Type B pancreatic cell (in vitro differentiated cells): ENCODE data around the gene LBR. TPM values are rescaled to one million over a fixed set of nuclear protein-coding genes. Genes with fewer than 3 reads are reported as not detected.
A peak's percentile ranks its signal among the peaks of the same experiment; 100 is the strongest.

Experiments used
- DNase-seq: peaks from one replicate; pipeline ENCODE4 v3.0.0; 2021; ENCODE audit warnings: mixed read lengths; ENCODE audit not compliant: unreplicated experiment; ENCODE audit errors: extremely low spot score
- H3K27ac Mint-ChIP-seq: 2 replicates; pipeline ENCODE4 v1.8.0; 2021; ENCODE audit warnings: mild to moderate bottlenecking, mixed read lengths
- H3K27me3 Mint-ChIP-seq: 2 replicates; pipeline ENCODE4 v1.8.0; 2021; ENCODE audit warnings: mixed read lengths
- H3K36me3 Mint-ChIP-seq: 2 replicates; pipeline ENCODE4 v1.8.0; 2021; ENCODE audit warnings: mixed read lengths
- H3K4me1 Mint-ChIP-seq: one replicate; pipeline ENCODE4 v1.8.0; 2021; ENCODE audit warnings: mixed read lengths; ENCODE audit not compliant: unreplicated experiment
- H3K4me3 Mint-ChIP-seq: 2 replicates; pipeline ENCODE4 v1.8.0; 2021; ENCODE audit warnings: mild to moderate bottlenecking, mixed read lengths
- H3K9me3 Mint-ChIP-seq: 2 replicates; pipeline ENCODE4 v1.8.0; 2021; ENCODE audit warnings: mixed read lengths
- total RNA-seq: library from RNA; stranded (reverse); gene quantifications from 2 replicates; pipeline ENCODE4 v1.2.1, GENCODE V29; 2021; ENCODE audit warnings: low replicate concordance
- TF ChIP-seq, protein P1 (sequence below): fragments of 200-600 bp; sonication (generic); conservative IDR thresholded peaks from 2 replicates; pipeline ENCODE4 v1.5.0; 2021; ENCODE audit warnings: antibody characterized with exemption, mild to moderate bottlenecking

LBR gene
- total RNA-seq, 1 donor from 2014 or later, result 94.6 TPM

DNA sequence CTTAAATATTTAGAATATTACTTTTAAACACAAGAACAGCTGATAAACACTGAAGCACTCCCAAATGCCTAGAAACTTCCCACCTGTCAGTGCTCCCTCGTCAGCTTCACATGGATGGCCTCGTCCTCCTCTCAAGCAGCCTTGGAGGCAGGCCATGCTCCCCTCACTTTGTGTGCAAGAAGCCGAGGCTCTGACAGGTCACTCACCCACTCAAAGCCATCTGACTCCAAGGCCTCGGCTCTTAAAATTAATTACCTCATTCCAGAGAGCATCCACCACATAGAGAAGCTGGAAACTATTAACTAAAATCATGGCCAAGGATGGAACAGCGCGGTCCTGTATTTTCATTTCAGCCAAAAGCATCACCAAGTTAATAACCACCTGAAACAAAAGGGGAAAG lies 17.8 kb downstream of the LBR start:
- peaks cover 5% of the 10 kb centered on the region for H3K4me1 Mint-ChIP-seq
- peaks cover 60% of the 10 kb centered on the region for H3K36me3 Mint-ChIP-seq
- no peak overlapping the region for H3K27ac Mint-ChIP-seq
- TF ChIP-seq, protein P1, sequence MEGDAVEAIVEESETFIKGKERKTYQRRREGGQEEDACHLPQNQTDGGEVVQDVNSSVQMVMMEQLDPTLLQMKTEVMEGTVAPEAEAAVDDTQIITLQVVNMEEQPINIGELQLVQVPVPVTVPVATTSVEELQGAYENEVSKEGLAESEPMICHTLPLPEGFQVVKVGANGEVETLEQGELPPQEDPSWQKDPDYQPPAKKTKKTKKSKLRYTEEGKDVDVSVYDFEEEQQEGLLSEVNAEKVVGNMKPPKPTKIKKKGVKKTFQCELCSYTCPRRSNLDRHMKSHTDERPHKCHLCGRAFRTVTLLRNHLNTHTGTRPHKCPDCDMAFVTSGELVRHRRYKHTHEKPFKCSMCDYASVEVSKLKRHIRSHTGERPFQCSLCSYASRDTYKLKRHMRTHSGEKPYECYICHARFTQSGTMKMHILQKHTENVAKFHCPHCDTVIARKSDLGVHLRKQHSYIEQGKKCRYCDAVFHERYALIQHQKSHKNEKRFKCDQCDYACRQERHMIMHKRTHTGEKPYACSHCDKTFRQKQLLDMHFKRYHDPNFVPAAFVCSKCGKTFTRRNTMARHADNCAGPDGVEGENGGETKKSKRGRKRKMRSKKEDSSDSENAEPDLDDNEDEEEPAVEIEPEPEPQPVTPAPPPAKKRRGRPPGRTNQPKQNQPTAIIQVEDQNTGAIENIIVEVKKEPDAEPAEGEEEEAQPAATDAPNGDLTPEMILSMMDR, result no peak
- H3K4me3 Mint-ChIP-seq, result no peak overlapping the region
- H3K27me3 Mint-ChIP-seq, result no peaks in the 10 kb centered on the region
- H3K9me3 Mint-ChIP-seq, result no peaks in the 10 kb centered on the region
- DNase-seq, result no peak

DNA sequence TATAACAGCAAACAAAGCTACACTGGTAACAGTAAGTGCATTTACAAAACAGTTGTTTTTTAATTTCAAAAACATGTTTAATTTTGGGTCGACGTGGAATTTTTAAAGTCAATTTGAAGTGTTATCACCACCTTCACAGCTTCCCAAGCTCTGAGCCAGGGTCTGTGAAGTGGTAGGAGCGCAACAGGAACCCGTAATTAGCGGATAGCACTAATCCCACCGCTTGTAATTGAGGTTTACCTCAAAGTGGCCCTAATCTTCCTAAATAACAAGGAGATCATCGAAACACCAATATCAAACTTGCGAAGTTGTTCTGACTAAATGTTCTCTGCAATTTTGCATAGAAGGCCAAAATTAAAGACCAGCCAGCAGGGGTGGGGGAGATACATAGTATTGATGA lies 18.8 kb downstream of the LBR start:
- peaks cover 60% of the 10 kb centered on the region for H3K36me3 Mint-ChIP-seq

DNA sequence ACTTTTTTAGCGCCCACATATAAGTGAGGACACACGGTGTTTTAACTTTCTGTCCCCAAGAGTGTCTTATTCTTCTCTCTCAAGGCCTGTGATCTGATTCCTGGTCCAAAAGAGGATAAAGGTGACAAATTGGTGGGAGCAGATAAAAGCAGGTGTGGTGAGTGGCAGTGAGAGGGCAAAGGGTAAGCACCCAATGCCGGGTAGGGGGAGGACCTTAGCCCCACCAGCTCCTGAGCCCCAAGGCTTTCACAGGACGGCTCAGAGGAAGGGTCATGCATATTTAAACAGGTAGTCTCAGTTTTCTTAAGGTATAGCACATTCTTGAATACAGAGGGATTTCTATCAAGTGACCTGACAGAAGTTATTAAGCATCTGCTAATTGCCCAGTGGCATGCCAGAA lies 19.6 kb downstream of the LBR start:
- TF ChIP-seq, protein P1, result no peak
- H3K27ac Mint-ChIP-seq, result peak overlapping the region; percentile 19
- H3K9me3 Mint-ChIP-seq, result no peaks in the 10 kb centered on the region
- peaks cover 5% of the 10 kb centered on the region for H3K4me1 Mint-ChIP-seq
- H3K4me3 Mint-ChIP-seq, result no peak overlapping the region
- DNase-seq, result no peak
- peaks cover 68% of the 10 kb centered on the region for H3K36me3 Mint-ChIP-seq
- no peaks in the 10 kb centered on the region for H3K27me3 Mint-ChIP-seq

More for the DNA sequence above, 18.8 kb downstream of the LBR start:
- Mint-ChIP-seq H3K4me3 (no peak overlapping the region), H3K4me1 (peaks cover 5% of the 10 kb centered on the region), H3K27ac (no peak overlapping the region), H3K27me3 (no peaks in the 10 kb centered on the region), H3K9me3 (no peaks in the 10 kb centered on the region)
- TF ChIP-seq, protein P1, result no peak
- DNase-seq, result no peak

DNA sequence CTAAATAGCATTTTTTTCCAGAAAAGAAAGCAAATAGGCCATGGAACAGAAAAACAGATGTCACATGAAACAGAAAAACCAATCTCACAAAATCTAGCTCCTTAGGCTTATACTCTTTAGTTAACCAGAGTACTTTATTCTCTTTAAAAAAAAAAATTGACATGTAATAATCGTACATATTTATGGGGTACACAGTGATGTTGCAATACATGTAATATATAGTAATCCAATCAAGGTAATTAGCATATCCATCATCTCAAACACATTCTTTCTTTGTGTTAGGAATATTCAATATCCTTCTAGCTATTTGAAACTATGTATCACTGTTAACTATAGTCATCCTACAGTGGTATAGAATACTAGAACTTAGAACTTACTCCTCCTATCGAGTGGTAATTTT lies 20.1 kb downstream of the LBR start:
- Mint-ChIP-seq H3K4me1 (peaks cover 5% of the 10 kb centered on the region), H3K4me3 (no peak overlapping the region)

DNA sequence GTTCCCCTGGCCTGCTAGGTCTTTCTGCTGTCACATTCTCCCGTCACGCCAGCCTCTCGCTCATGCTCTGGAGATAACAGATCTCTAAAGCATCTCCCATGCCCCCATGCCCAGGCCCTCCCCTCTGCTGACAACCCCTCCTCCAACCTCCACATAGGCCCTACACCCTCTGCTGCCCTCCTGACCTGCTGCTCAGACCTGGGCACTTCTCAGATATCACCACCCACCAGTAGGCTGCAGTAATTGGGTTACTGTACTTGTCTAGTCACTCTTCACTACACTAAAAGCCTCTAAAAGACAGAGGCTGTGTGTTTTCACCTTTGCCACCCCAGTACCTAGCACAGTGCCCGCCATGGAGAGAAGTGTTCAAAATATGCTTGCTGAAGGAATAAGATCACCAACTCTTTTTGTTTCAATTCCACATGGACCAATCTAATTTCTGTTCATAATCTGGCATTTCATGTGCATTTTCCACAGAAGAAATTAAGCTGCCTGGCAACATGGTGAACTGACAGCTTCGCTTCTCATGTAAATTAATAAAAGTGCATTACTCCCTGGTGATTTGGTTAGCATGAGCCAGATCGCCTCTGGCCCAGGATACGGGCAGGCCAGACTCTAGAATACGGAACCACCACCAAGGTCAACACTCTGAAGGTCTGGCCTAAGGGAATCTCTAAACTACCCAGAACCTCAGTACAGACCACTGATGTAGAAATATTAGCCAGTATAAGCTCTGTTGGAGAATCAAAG lies 20.7 kb downstream of the LBR start:
- Mint-ChIP-seq H3K27me3 (no peaks in the 10 kb centered on the region), H3K4me1 (peaks cover 5% of the 10 kb centered on the region), H3K4me3 (no peak overlapping the region), H3K27ac (no peak overlapping the region), H3K36me3 (peaks cover 69% of the 10 kb centered on the region), H3K9me3 (no peaks in the 10 kb centered on the region)
- TF ChIP-seq, protein P1, result no peak
- no peak for DNase-seq

More for the DNA sequence above, 20.1 kb downstream of the LBR start:
- peaks cover 69% of the 10 kb centered on the region for H3K36me3 Mint-ChIP-seq
- H3K9me3 Mint-ChIP-seq, result no peaks in the 10 kb centered on the region
- peak overlapping the region; percentile 19 for H3K27ac Mint-ChIP-seq
- TF ChIP-seq, protein P1, result no peak
- DNase-seq, result no peak
- no peaks in the 10 kb centered on the region for H3K27me3 Mint-ChIP-seq
